Smooth muscle cell (in vitro differentiated cells): ENCODE measurements around the gene BOD1L1. TPM values are rescaled to one million over a fixed set of nuclear protein-coding genes. Genes with fewer than 3 reads are reported as not detected.

Source experiments
- DNase-seq: peaks from one replicate; lab custom pipeline; 2025; ENCODE audit not compliant: unreplicated experiment; lab: John Stamatoyannopoulos, UW
- H2AFZ ChIP-seq: fragments of 200-600 bp; sonication (generic); 2 replicates; pipeline ENCODE4 v1.6.0; 2016; ENCODE audit warnings: antibody characterized with exemption, low read depth, mild to moderate bottlenecking
- H3F3A ChIP-seq: fragments of 200-600 bp; sonication (generic); 2 replicates; pipeline ENCODE4 v1.6.0; 2017; ENCODE audit warnings: antibody characterized with exemption, low read depth
- H3K27ac ChIP-seq: fragments of 200-600 bp; sonication (generic); 2 replicates; pipeline ENCODE4 v1.5.1; 2016; ENCODE audit warnings: low read depth, mild to moderate bottlenecking
- H3K27me3 ChIP-seq: fragments of 200-600 bp; sonication (generic); 2 replicates; pipeline ENCODE4 v1.6.1; 2016; ENCODE audit warnings: low read depth, mild to moderate bottlenecking
- H3K36me3 ChIP-seq: fragments of 200-600 bp; sonication (generic); 2 replicates; pipeline ENCODE4 v1.5.1; 2016; ENCODE audit warnings: low read depth
- H3K4me1 ChIP-seq: fragments of 200-600 bp; sonication (generic); 2 replicates; pipeline ENCODE4 v1.5.1; 2016; ENCODE audit warnings: low read depth
- H3K4me2 ChIP-seq: fragments of 200-600 bp; sonication (generic); 2 replicates; pipeline ENCODE4 v1.6.0; 2016; ENCODE audit warnings: mild to moderate bottlenecking
- H3K4me3 ChIP-seq: fragments of 200-600 bp; sonication (generic); 2 replicates; pipeline ENCODE4 v1.5.1; 2016; ENCODE audit warnings: mild to moderate bottlenecking
- H3K79me2 ChIP-seq: fragments of 200-600 bp; sonication (generic); 2 replicates; pipeline ENCODE4 v1.6.0; 2016; ENCODE audit warnings: low read depth, mild to moderate bottlenecking
- H3K9ac ChIP-seq: fragments of 200-600 bp; sonication (generic); 2 replicates; pipeline ENCODE4 v1.6.0; 2016; ENCODE audit warnings: low read depth
- H3K9me3 ChIP-seq: fragments of 200-600 bp; sonication (generic); replicated peaks from 2 replicates; pipeline ENCODE4 v1.5.1; 2016; ENCODE audit warnings: low read depth
- H4K20me1 ChIP-seq: fragments of 200-600 bp; sonication (generic); 2 replicates; pipeline ENCODE4 v1.6.0; 2016; ENCODE audit warnings: low read depth
- CTCF ChIP-seq: fragments of 200-600 bp; sonication (generic); IDR thresholded peaks from 2 replicates; pipeline ENCODE4 v1.5.1; 2017; ENCODE audit warnings: borderline replicate concordance, mild to moderate bottlenecking, antibody characterized with exemption; ENCODE audit not compliant: insufficient read depth, poor library complexity, severe bottlenecking
- WGBS: methylation state at CpG from one replicate; pipeline ENCODE4 v1.1.7; 2016; ENCODE audit warnings: low lambda C conversion rate; 5-methylcytosine and 5-hydroxymethylcytosine counted together
- polyA plus RNA-seq: library from polyadenylated mRNA; unstranded; fragments of >200 nt; fragmentation: Nextera tagmentation; extraction: Ambion mirVana; gene quantifications from 2 replicates; pipeline ENCODE4 v1.2.1, GENCODE V29; 2016
- total RNA-seq: library from RNA; depleted of rRNA; stranded (reverse); fragments of >200 nt; gene quantifications from 2 replicates; pipeline ENCODE4 v1.2.3, GENCODE V29; 2014

The BOD1L1 gene
- total and polyA plus RNA-seq, 2 experiments from 2014 or later = 9.8 to 30.9 TPM

- 2% methylated on average over 31 of the region's 54 CpGs for WGBS
- peak overlapping the region; percentile 96 for H3K4me2 ChIP-seq
- H3K4me3 ChIP-seq = peak overlapping the region; percentile 62
- no peak overlapping the region for H3K9ac ChIP-seq
- H3K36me3 ChIP-seq = no peaks in the 10 kb centered on the region
- TF ChIP-seq CTCF = no peak
- H3K4me1 ChIP-seq = peaks cover 8% of the 10 kb centered on the region
- no peak overlapping the region for H3K27ac ChIP-seq
- DNase-seq = no peak
- no peaks in the 10 kb centered on the region for H4K20me1 ChIP-seq
- no peaks in the 10 kb centered on the region for H3K9me3 ChIP-seq
- H2AFZ ChIP-seq = peak overlapping the region; percentile 61
- peaks cover 9% of the 10 kb centered on the region for H3F3A ChIP-seq
- H3K27me3 ChIP-seq = peaks cover 57% of the 10 kb centered on the region
- no peaks in the 10 kb centered on the region for H3K79me2 ChIP-seq
Observed at GRCh38 chr4:13546941-13547484, 80.5 kb downstream of the BOD1L1 start.

GRCh38 chr4:13546142-13546940, 81.2 kb downstream of the BOD1L1 start:
- no peak for TF ChIP-seq CTCF
- no peaks in the 10 kb centered on the region for H3K9me3 ChIP-seq
- H3K4me2 ChIP-seq = peak overlapping the region; percentile 96
- H3F3A ChIP-seq = peaks cover 9% of the 10 kb centered on the region
- H3K9ac ChIP-seq = no peak overlapping the region
- H3K36me3 ChIP-seq = no peaks in the 10 kb centered on the region
- peaks cover 13% of the 10 kb centered on the region for H3K4me1 ChIP-seq
- H3K79me2 ChIP-seq = no peaks in the 10 kb centered on the region
- peaks cover 6% of the 10 kb centered on the region for H4K20me1 ChIP-seq
- peak overlapping the region; percentile 62 for H3K4me3 ChIP-seq
- H3K27ac ChIP-seq = no peak overlapping the region
- 10% methylated on average over 18 of the region's 18 CpGs for WGBS
- no peak for DNase-seq
- H2AFZ ChIP-seq = peak overlapping the region; percentile 61
- H3K27me3 ChIP-seq = peaks cover 64% of the 10 kb centered on the region

DNA sequence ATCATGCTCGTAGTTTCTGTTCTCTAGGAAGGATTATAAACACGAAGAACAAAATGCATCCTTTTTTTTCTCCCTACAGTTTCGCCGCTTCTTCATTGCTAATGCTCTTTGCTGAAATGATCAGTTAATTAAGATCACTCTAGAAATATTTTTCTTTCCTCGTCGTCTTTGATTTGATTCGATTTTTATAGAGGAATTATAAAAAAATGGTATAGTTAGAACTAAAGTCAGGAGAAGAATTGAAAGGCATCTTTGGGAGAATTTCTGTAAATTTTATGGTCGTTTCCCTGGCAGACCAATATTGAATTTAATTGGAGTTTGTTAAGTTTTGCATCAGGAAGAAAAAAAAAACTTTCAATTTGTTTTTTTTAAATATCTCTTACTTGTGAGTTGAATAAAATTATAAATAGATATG, 82.1 kb downstream of the BOD1L1 start:
- TF ChIP-seq CTCF = no peak
- no peak for DNase-seq
- peak overlapping the region; percentile 37 for H3K27ac ChIP-seq
- H3K9ac ChIP-seq = no peak overlapping the region
- H3K9me3 ChIP-seq = no peaks in the 10 kb centered on the region
- peaks cover 9% of the 10 kb centered on the region for H3F3A ChIP-seq
- H2AFZ ChIP-seq = peak overlapping the region; percentile 63
- no peaks in the 10 kb centered on the region for H3K79me2 ChIP-seq
- peaks cover 73% of the 10 kb centered on the region for H3K27me3 ChIP-seq
- H3K4me3 ChIP-seq = peak overlapping the region; percentile 78
- peaks cover 13% of the 10 kb centered on the region for H4K20me1 ChIP-seq
- peaks cover 13% of the 10 kb centered on the region for H3K4me1 ChIP-seq
- no peaks in the 10 kb centered on the region for H3K36me3 ChIP-seq
- 12% methylated on average over 8 of the region's 8 CpGs for WGBS
- peak overlapping the region; percentile 96 for H3K4me2 ChIP-seq
